ENCODE measurements around the gene MFAP4.

Gene MFAP4

DNA sequence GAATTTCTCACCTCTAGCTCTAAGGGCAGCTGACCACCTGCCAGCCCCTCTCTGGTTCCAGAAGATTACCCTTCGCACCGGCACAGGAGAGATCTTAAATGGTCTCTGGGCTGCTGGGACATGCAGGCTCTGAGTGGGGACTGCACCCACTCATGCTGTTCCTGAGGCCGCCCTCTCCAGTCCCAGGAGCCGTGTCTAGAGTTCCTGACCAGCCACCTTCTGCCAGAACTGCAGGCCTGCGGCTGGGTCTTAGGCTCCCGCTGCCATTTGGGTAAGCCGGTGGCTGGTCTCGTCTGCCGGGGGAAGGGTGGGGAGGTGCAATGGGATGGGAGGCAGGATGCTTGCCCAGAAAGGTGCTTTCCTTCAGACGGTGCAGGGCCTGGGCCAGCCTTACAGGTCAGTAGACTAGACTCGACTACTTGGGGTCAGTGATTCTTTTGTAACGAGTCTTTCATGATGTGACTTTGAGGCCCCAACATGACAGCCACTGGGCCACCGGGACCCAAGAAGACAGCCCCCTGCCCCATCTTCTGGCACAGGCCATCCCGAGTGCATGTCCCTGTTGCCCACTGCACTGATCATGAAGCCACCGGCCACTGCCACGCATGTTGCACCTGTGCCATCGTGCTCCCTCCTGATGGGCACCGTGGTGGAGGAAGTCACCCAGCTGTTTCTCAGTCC lies 50.9 kb downstream of the MFAP4 start:
- Mint-ChIP-seq H3K27ac (no peak overlapping the region), H3K27me3 (peaks cover 18% of the 10 kb centered on the region), H3K4me1 (ENCODE audit: low read depth) (peaks cover 6% of the 10 kb centered on the region), H3K36me3 (ENCODE audit: low read depth) (no peaks in the 10 kb centered on the region), H3K4me3 (no peak overlapping the region), H3K9me3 (no peaks in the 10 kb centered on the region)

GRCh38 chr17:19334331-19334730 lies 52.7 kb downstream of the MFAP4 start:
- no peak overlapping the region for H3K27ac Mint-ChIP-seq
- no peak overlapping the region for H3K4me3 Mint-ChIP-seq
- peaks cover 6% of the 10 kb centered on the region for H3K4me1 Mint-ChIP-seq (ENCODE audit: low read depth)
- no peaks in the 10 kb centered on the region for H3K9me3 Mint-ChIP-seq
- H3K36me3 Mint-ChIP-seq (ENCODE audit: low read depth), result no peaks in the 10 kb centered on the region
- peaks cover 10% of the 10 kb centered on the region for H3K27me3 Mint-ChIP-seq

DNA sequence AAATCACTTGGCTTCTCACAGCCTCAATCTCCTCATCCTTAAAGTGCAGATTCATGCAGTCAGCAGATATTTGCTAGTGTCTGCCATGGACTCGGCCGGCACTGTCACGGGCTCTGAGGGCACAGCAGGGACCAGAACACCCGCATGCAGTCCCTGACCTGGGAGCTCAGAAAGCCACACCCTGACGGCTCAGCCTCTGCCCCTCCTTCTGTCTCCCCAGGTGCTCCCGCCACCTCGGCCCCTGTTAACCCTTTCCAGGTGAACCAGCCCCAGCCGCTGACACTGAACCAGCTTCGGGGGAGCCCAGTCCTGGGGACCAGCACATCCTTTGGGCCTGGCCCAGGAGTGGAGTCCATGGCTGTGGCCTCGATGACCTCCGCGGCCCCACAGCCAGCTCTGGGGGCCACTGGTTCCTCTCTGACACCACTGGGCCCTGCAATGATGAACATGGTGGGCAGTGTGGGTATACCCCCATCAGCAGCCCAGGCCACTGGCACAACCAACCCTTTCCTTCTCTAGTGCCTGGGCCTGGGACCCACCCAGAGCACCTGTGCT lies 53.2 kb downstream of the MFAP4 start:
- H3K36me3 Mint-ChIP-seq (ENCODE audit: low read depth), result no peaks in the 10 kb centered on the region
- H3K9me3 Mint-ChIP-seq, result no peaks in the 10 kb centered on the region
- peaks cover 6% of the 10 kb centered on the region for H3K4me1 Mint-ChIP-seq (ENCODE audit: low read depth)
- no peak overlapping the region for H3K4me3 Mint-ChIP-seq
- H3K27me3 Mint-ChIP-seq, result peaks cover 5% of the 10 kb centered on the region
- no peak overlapping the region for H3K27ac Mint-ChIP-seq

Data from stimulated activated naive CD8-positive, alpha-beta T cell treated with anti-CD3 and anti-CD28 coated beads, Interleukin-15, Interleukin-2, amounts not matched to agents 100 ng/mL and 50 ng/mL, for 24 hours (primary cell).